Measurements from ENCODE around the gene PYROXD2.

The PYROXD2 gene

GRCh38 chr10:98402478-98402877 lies 12.5 kb downstream of the PYROXD2 start:
- no peak overlapping the region for H3K4me3 ChIP-seq (ENCODE audit: low read depth, low read length)
- TF ChIP-seq CTCF (conservative IDR thresholded peaks at IDR 0.05; ENCODE audit: low read depth, low read length) = no peak
- no peak for DNase-seq (ENCODE audit: low read depth)

GRCh38 chr10:98400482-98400881 lies 14.5 kb downstream of the PYROXD2 start:
- no peak for TF ChIP-seq CTCF (conservative IDR thresholded peaks at IDR 0.05; ENCODE audit: low read depth, low read length)
- peak; percentile 46 for DNase-seq (ENCODE audit: low read depth)
- no peak overlapping the region for H3K4me3 ChIP-seq (ENCODE audit: low read depth, low read length)

DNA sequence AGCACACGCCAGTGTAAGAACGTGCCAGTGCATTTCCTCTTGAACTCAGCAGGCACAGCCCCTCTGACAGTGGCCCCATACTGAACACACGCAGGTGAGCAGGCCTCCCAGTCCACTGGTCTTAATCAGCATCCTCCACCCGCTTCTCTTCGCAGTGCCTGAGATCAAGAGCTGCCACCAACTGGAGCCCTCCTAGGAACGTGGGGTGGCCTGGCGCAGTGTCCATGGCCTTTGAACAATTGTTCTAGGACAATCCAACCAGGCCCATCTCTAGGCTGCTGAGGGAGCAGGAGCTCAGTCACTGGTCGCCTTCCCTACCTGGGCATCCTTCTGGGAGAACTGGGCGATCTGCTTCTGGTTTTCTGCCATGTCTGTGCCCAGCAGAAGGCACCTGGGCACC lies 15.2 kb downstream of the PYROXD2 start:
- DNase-seq (ENCODE audit: low read depth) = no peak

GRCh38 chr10:98397089-98397600 lies 17.8 kb downstream of the PYROXD2 start:
- no peak for TF ChIP-seq CTCF (conservative IDR thresholded peaks at IDR 0.05; ENCODE audit: low read depth, low read length)
- no peak for DNase-seq (ENCODE audit: low read depth)
- no peak overlapping the region for H3K4me3 ChIP-seq (ENCODE audit: low read depth, low read length)

More for the DNA sequence above, 15.2 kb downstream of the PYROXD2 start:
- no peak for TF ChIP-seq CTCF (conservative IDR thresholded peaks at IDR 0.05; ENCODE audit: low read depth, low read length)
- H3K4me3 ChIP-seq (ENCODE audit: low read depth, low read length) = no peak overlapping the region

DNA sequence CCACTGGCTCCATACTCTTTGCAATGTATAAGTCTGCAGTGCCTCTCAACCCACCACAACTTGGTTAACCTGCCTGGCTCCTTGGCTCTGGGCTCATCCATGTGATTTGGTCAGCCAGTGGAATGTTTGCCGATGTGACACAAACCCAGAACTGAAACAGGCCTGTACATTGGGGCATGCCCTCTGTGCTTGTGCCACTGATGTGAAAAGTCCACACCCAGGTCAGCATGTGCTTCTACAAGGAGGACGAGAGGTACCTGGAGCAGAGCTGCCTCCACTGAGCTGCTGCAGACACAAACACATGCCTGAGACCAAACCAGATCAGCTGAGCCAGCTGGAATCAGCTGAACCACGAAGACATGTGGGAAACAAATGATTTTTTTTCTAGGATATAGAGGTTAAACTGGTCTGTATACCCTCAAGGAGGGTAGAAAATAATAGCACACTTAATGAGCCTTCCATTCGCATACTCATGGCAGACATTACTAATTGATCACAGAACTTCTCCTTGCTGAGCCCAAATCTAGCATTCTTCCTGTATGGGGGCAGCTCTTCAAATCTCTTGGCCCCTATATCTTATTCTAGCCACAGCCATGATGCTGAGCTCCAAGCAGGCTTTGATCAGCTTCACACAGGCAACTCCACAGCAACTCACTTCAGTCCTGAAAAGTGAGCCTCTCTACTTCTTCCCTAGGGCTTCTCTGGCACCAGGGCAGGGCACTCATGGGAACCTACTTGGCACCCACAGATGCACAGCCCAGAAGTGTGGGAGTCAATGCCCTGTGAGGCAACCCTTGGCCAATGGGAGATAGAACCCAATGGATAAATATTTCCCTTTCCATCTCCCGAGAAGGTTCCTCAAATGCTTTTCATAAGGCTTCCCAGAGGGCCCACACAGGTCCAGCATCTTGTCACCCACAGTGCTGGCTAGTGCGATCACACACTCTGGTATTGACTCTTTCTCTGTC lies 18.6 kb downstream of the PYROXD2 start:
- DNase-seq (ENCODE audit: low read depth) = no peak
- no peak for TF ChIP-seq CTCF (conservative IDR thresholded peaks at IDR 0.05; ENCODE audit: low read depth, low read length)
- no peak overlapping the region for H3K4me3 ChIP-seq (ENCODE audit: low read depth, low read length)

GRCh38 chr10:98394851-98395440 lies 20.0 kb downstream of the PYROXD2 start:
- no peak overlapping the region for H3K4me3 ChIP-seq (ENCODE audit: low read depth, low read length)
- TF ChIP-seq CTCF (conservative IDR thresholded peaks at IDR 0.05; ENCODE audit: low read depth, low read length) = no peak

More at GRCh38 chr10:98394851-98395440, 20.0 kb downstream of the PYROXD2 start:
- DNase-seq (ENCODE audit: low read depth) = no peak

Measured in choroid plexus epithelial cell (primary cell).